ENCODE data around the gene AK1.

The AK1 gene

GRCh38 chr9:127865645-127866464, 11.6 kb downstream of the AK1 start:
- DNase-seq: no peak

- no peak for DNase-seq
These were observed 14.3 kb downstream of the AK1 start for GRCh38 chr9:127863191-127863621.

GRCh38 chr9:127862075-127863011, 15.1 kb downstream of the AK1 start:
- no peak for DNase-seq

- DNase-seq: no peak
These were observed 16.7 kb downstream of the AK1 start for GRCh38 chr9:127860779-127861178.

GRCh38 chr9:127860260-127860659, 17.2 kb downstream of the AK1 start:
- no peak for DNase-seq

- DNase-seq: no peak
These were observed 19.4 kb downstream of the AK1 start for GRCh38 chr9:127858041-127858512.

- DNase-seq: no peak
These were observed 20.2 kb downstream of the AK1 start for GRCh38 chr9:127857278-127857677.

GRCh38 chr9:127856729-127857116, 20.8 kb downstream of the AK1 start:
- DNase-seq: no peak

GRCh38 chr9:127856094-127856728, 21.3 kb downstream of the AK1 start:
- DNase-seq: no peak

GRCh38 chr9:127855522-127855921, 22.0 kb downstream of the AK1 start:
- no peak for DNase-seq

GRCh38 chr9:127854960-127855359, 22.5 kb downstream of the AK1 start:
- DNase-seq: no peak

GRCh38 chr9:127854184-127854806, 23.2 kb downstream of the AK1 start, which contains the start of gene ENG:
TSS of gene ENG (minus strand) at chr9:127854658. CDS start at chr9:127854355, 303 bp downstream.
- DNase-seq: no peak

GRCh38 chr9:127853312-127854183, 23.9 kb downstream of the AK1 start:
- DNase-seq: no peak

- DNase-seq: no peak
These were observed 24.6 kb downstream of the AK1 start for GRCh38 chr9:127852829-127853228.

- DNase-seq: no peak
These were observed 27.1 kb downstream of the AK1 start for GRCh38 chr9:127850286-127850830.

- no peak for DNase-seq
These were observed 28.5 kb downstream of the AK1 start for GRCh38 chr9:127848756-127849504.

GRCh38 chr9:127847833-127848755, 29.4 kb downstream of the AK1 start:
- no peak for DNase-seq

- DNase-seq: no peak
These were observed 30.3 kb downstream of the AK1 start for GRCh38 chr9:127847178-127847510.

GRCh38 chr9:127846443-127847177, 30.9 kb downstream of the AK1 start:
- DNase-seq: no peak
